K562 (cell line): Measurements from ENCODE around the gene PTPRT. TPM values are rescaled to one million over a fixed set of nuclear protein-coding genes. Genes with fewer than 3 reads are reported as not detected.

Experiments
- ATAC-seq: fragments of 200-7000 bp; cut with Tn5 transposase; 3 replicates; pipeline ENCODE4 v1.9.1; 2020; ENCODE audit warnings: moderate library complexity
- BruUV-seq: library from RNA; stranded (reverse); fragments of 400-500 nt; replicated peaks from 2 replicates; lab custom pipeline; 2021; lab: Mats Ljungman, UMichigan
- CTCF ChIA-PET: fragments of 300-600 bp; formaldehyde crosslinking; extraction: SDS; loops from one replicate; lab custom pipeline; 2021; ENCODE audit warnings: low intra/inter-chr PET ratio; lab: Yijun Ruan, JAX
- POLR2A ChIA-PET: fragments of 300-600, 350-650 bp; sonication (Branson Sonifier 250); formaldehyde crosslinking; extraction: SDS; loops from one replicate; lab custom pipeline; 2021; ENCODE audit warnings: antibody characterized with exemption, inconsistent platforms; lab: Yijun Ruan, JAX
- DNase-seq, 4 experiments: peaks; one replicate each; pipeline versions ENCODE4 v3.0.0 to v3.0.0-alpha.2; 2011 to 2018; ENCODE audit warnings: low spot score in 3 of 4, mixed read lengths in 3 of 4; ENCODE audit errors: extremely low read depth in 1 of 4
- FAIRE-seq: peaks from 2 replicates; lab custom pipeline; 2011; peaks lifted over from hg19 to GRCh38; lab: Jason Lieb, UNC
- H2AFZ ChIP-seq: 2 replicates; pipeline ENCODE4 v1.6.0; 2011; ENCODE audit warnings: low read depth, low read length, control low read depth, inconsistent platforms
- H3K27ac ChIP-seq: fragments of 200-600 bp; 3 replicates; pipeline ENCODE4 v1.8.0; 2011; ENCODE audit warnings: low read depth, mild to moderate bottlenecking, control low read depth, inconsistent platforms, low read length, moderate library complexity, mixed read lengths; ENCODE audit errors: extremely low read depth
- H3K27me3 ChIP-seq, 2 experiments: fragments of 300-600 bp in 1 of 2; 2 replicates in 1 of 2; 3 replicates in 1 of 2; pipeline versions ENCODE4 v1.6.0 to v1.8.0; 2011; ENCODE audit warnings: inconsistent platforms in 2 of 2, low read length in 2 of 2, mild to moderate bottlenecking in 1 of 2, mixed read lengths in 1 of 2, moderate library complexity in 1 of 2; ENCODE audit not compliant: control insufficient read depth in 2 of 2, insufficient read depth in 2 of 2
- H3K36me3 ChIP-seq: fragments of 300-600 bp; 3 replicates; pipeline ENCODE4 v1.8.0; 2011; ENCODE audit warnings: mild to moderate bottlenecking, low read length, inconsistent platforms; ENCODE audit not compliant: control insufficient read depth, insufficient read depth
- H3K4me1 ChIP-seq, 2 experiments: fragments of 200-600 bp in 1 of 2; replicated peaks in 1 of 2; 2 replicates in 1 of 2; 3 replicates in 1 of 2; pipeline versions ENCODE4 v1.5.1 to v1.8.0; 2011; ENCODE audit warnings: inconsistent platforms in 2 of 2, low read length in 2 of 2, mild to moderate bottlenecking in 1 of 2, mixed read lengths in 1 of 2, moderate library complexity in 1 of 2; ENCODE audit not compliant: control insufficient read depth in 2 of 2, insufficient read depth in 2 of 2
- H3K4me2 ChIP-seq: 2 replicates; pipeline ENCODE4 v1.6.1; 2011; ENCODE audit warnings: low read length, control low read depth, inconsistent platforms, mixed read lengths; ENCODE audit not compliant: insufficient read depth
- H3K4me3 ChIP-seq: fragments of 200-600 bp; sonication (generic), shearing (Covaris generic); 2 replicates; pipeline ENCODE4 v1.5.1; 2016; ENCODE audit warnings: control low read depth, inconsistent platforms
- H3K79me2 ChIP-seq: fragments of 200-600 bp; 3 replicates; pipeline ENCODE4 v1.8.0; 2011; ENCODE audit warnings: low read length, inconsistent platforms; ENCODE audit not compliant: control insufficient read depth, insufficient read depth
- H3K9ac ChIP-seq, 2 experiments: 2 replicates each; pipeline versions ENCODE4 v1.6.0 to v1.6.1; 2011; ENCODE audit warnings: low read depth in 2 of 2, low read length in 2 of 2, control low read depth in 1 of 2, inconsistent platforms in 1 of 2, mild to moderate bottlenecking in 1 of 2, mixed read lengths in 1 of 2; ENCODE audit not compliant: insufficient read depth in 1 of 2
- H3K9me1 ChIP-seq: one replicate; pipeline ENCODE4 v1.6.0; 2011; ENCODE audit warnings: inconsistent platforms, mild to moderate bottlenecking, low read length, moderate library complexity; ENCODE audit not compliant: control insufficient read depth, insufficient read depth
- H3K9me3 ChIP-seq: replicated peaks from 2 replicates; pipeline ENCODE4 v1.5.1; 2011; ENCODE audit warnings: low read depth, low read length, inconsistent platforms; ENCODE audit not compliant: control insufficient read depth, insufficient read depth
- H4K20me1 ChIP-seq: replicated peaks from 2 replicates; pipeline ENCODE4 v1.6.1; 2011; ENCODE audit warnings: low read length, inconsistent platforms, mixed read lengths; ENCODE audit not compliant: control insufficient read depth, insufficient read depth
- ATF4 ChIP-seq: fragments of 450-650 bp; formaldehyde crosslinking; IDR thresholded peaks from 2 replicates; pipeline ENCODE4 v1.4.0; 2022; ENCODE audit warnings: mild to moderate bottlenecking, moderate library complexity
- HMG20A ChIP-seq: fragments of 450-650 bp; formaldehyde crosslinking; conservative IDR thresholded peaks from 2 replicates; pipeline ENCODE4 v1.4.0; 2020; ENCODE audit warnings: mild to moderate bottlenecking, mixed read lengths
- HMGXB4 ChIP-seq: sonication (generic); formaldehyde crosslinking; IDR thresholded peaks from 2 replicates; pipeline ENCODE4 v1.8.1; 2023; ENCODE audit warnings: mild to moderate bottlenecking, missing genetic modification reagents
- MEF2A ChIP-seq: IDR thresholded peaks from 2 replicates; pipeline ENCODE4 v1.6.1; 2011; ENCODE audit warnings: low read depth, mild to moderate bottlenecking, low read length, moderate library complexity; ENCODE audit not compliant: control insufficient read depth
- PHF20 ChIP-seq: fragments of 450-650 bp; IDR thresholded peaks from 2 replicates; pipeline ENCODE4 v1.6.1; 2018; ENCODE audit not compliant: partially characterized antibody
- PTTG1 ChIP-seq: fragments of 450-650 bp; IDR thresholded peaks from 2 replicates; pipeline ENCODE4 v1.6.1; 2016; ENCODE audit warnings: low read depth, mild to moderate bottlenecking, missing genetic modification characterization, missing compliant biosample characterization
- RAD21 ChIP-seq, 2 experiments: fragments of 250-450 bp in 1 of 2; fragments of 450-650 bp in 1 of 2; sonication (Bioruptor Pico) in 1 of 2; formaldehyde crosslinking in 1 of 2; IDR thresholded peaks in 1 of 2; conservative IDR thresholded peaks in 1 of 2; 2 replicates each; pipeline versions ENCODE4 v1.4.0 to v1.8.0; 2020 to 2022; ENCODE audit warnings: mild to moderate bottlenecking in 2 of 2, moderate library complexity in 1 of 2
- RCOR1 ChIP-seq, 2 experiments: IDR thresholded peaks; 2 replicates each; pipeline ENCODE4 v1.6.1; 2012; ENCODE audit warnings: low read depth in 2 of 2, low read length in 2 of 2, borderline replicate concordance in 1 of 2, improper control_type of control experiment in 1 of 2
- SMARCA4 ChIP-seq: fragments of 450-650 bp; IDR thresholded peaks from 2 replicates; pipeline ENCODE4 v1.6.1; 2016
- SRSF3 ChIP-seq: fragments of 200-400 bp; formaldehyde crosslinking; IDR thresholded peaks from 2 replicates; pipeline ENCODE4 v1.6.1; 2016; ENCODE audit warnings: mild to moderate bottlenecking, low read length, moderate library complexity; ENCODE audit not compliant: insufficient read depth
- ZBTB8A ChIP-seq: fragments of 450-650 bp; IDR thresholded peaks from 2 replicates; pipeline ENCODE4 v1.6.1; 2018; ENCODE audit warnings: mild to moderate bottlenecking, moderate library complexity; ENCODE audit not compliant: partially characterized antibody
- WGBS: fragments of 100-300 bp; shearing (Covaris generic); methylation state at CpG from one replicate; pipeline ENCODE4 v1.1.6; 2016; ENCODE audit warnings: low coverage, mixed read lengths; ENCODE audit not compliant: insufficient coverage; ENCODE audit errors: missing lambda C conversion rate; 5-methylcytosine and 5-hydroxymethylcytosine counted together
- in situ Hi-C: fragments of 300-500 bp; cut with MboI; formaldehyde crosslinking; loops from 4 replicates; pipeline ENCODE4 v1.15.0; 2018; ENCODE audit warnings: inconsistent platforms, mixed read lengths
- intact Hi-C: fragments of 100-400 bp; cut with micrococcal nuclease; formaldehyde crosslinking; loops from 2 replicates; pipeline ENCODE4 v1.14.2; 2022
- polyA plus RNA-seq, 8 experiments: library from polyadenylated mRNA; depleted of rRNA in 4 of 8; stranded (reverse) in 5 of 8; unstranded in 3 of 8; fragments of >200 nt; fragmentation: Nextera tagmentation in 2 of 8; fragmentation: Illumina TruSeq in 1 of 8; extraction: Ambion mirVana in 2 of 8; extraction: Trizol in 1 of 8; gene quantifications; 2 replicates each; pipeline versions ENCODE4 v1.2.1 to v1.2.3, GENCODE V29; 2011 to 2014; ENCODE audit warnings: inconsistent platforms in 1 of 8, missing spikeins in 1 of 8
- total RNA-seq, 7 experiments: library from RNA; depleted of rRNA in 6 of 7; stranded (reverse); fragments of >200 nt in 6 of 7; fragmentation: Illumina TruSeq in 2 of 7; extraction: Trizol in 2 of 7; gene quantifications; 2 replicates each; pipeline versions ENCODE4 v1.2.1 to v1.2.3, GENCODE V29; 2011 to 2021; ENCODE audit warnings: low replicate concordance in 1 of 7
- TF ChIP-seq, protein P1 (sequence below): fragments of 450-650 bp; formaldehyde crosslinking; IDR thresholded peaks from 2 replicates; pipeline ENCODE4 v1.4.0; 2020; ENCODE audit warnings: mild to moderate bottlenecking

The PTPRT gene
- total and polyA plus RNA-seq, 9 of the 15 experiments (the other 6 are each of a cell fraction or from before 2014, with no cell fraction given), result not detected

DNA sequence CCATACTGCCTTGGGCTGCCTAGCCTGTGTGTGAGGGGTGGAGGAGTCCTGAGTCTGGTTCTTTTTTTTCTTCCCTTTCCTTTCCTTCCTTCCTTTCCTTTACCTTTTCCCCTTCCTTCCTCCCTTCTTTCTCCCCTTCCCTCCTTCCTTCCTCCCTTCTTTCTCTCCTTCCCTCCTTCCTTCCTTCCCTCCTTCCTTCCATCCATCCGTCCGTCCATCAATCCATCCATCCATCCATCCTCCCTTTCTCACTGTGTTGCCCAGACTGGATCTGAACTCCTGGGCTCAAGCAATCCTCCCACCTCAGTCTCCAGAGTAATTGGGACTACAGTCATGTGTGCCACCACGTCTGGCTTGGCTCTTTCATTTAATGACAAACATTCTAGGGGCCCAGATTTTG is 820.8 kb downstream of the PTPRT start (continued):
- TF ChIP-seq ZBTB8A, result no peak
- no peak for TF ChIP-seq PHF20
- no peak for TF ChIP-seq RCOR1 (IDR thresholded peaks at IDR 0.05; ENCODE audit: borderline replicate concordance in 1 of 2, low read depth in 2 of 2, low read length in 2 of 2)
- no peak for TF ChIP-seq SMARCA4
- no peak for TF ChIP-seq SRSF3
- no peak for TF ChIP-seq HMGXB4 (CRISPR knock-in tag)

GRCh38 chr20:42366626-42367025 is 823.1 kb downstream of the PTPRT start:
- POLR2A ChIA-PET, result no interaction called here
- TF ChIP-seq ATF4 (CRISPR knock-in tag) (no peak), HMG20A (CRISPR knock-in tag) (no peak), PTTG1 (tag) (no peak), RAD21 (CRISPR knock-in tag; conservative IDR thresholded peaks at IDR 0.05 in 1 of 2, IDR thresholded peaks at IDR 0.05 in 1 of 2) (no peak), MEF2A (no peak)
- TF ChIP-seq, protein P1, sequence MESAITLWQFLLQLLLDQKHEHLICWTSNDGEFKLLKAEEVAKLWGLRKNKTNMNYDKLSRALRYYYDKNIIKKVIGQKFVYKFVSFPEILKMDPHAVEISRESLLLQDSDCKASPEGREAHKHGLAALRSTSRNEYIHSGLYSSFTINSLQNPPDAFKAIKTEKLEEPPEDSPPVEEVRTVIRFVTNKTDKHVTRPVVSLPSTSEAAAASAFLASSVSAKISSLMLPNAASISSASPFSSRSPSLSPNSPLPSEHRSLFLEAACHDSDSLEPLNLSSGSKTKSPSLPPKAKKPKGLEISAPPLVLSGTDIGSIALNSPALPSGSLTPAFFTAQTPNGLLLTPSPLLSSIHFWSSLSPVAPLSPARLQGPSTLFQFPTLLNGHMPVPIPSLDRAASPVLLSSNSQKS (CRISPR knock-in tag), result no peak

More at GRCh38 chr20:42366626-42367025, 823.1 kb downstream of the PTPRT start:
- Histone ChIP-seq H3K9me1 (no peaks in the 10 kb centered on the region), H3K9ac (no peak overlapping the region), H3K9me3 (no peaks in the 10 kb centered on the region), H3K27ac (no peak overlapping the region), H3K36me3 (no peaks in the 10 kb centered on the region), H3K4me3 (no peak overlapping the region), H3K4me2 (no peak overlapping the region), H2AFZ (no peak overlapping the region), H3K79me2 (no peaks in the 10 kb centered on the region), H4K20me1 (no peaks in the 10 kb centered on the region), H3K27me3 (no peaks in the 10 kb centered on the region), H3K4me1 (no peaks in the 10 kb centered on the region; a peak in 1 of 5 replicates)
- no TSS peak for BruUV-seq
- CTCF ChIA-PET, result no interaction called here
- intact Hi-C loops, result no loop called here
- WGBS, result 4% methylated on average over 6 of the region's 6 CpGs
- DNase-seq, result no peak
- FAIRE-seq, result no peak
- ATAC-seq, result no peak
- in situ Hi-C loops, result no loop called here
